Lower leg skin (tissue), 3 donors: ENCODE measurements around the gene VSIR.

Experiments used
- POLR2A ChIP-seq, 2 donors: fragments of 450-650 bp; IDR thresholded peaks; one replicate each; pipeline ENCODE4 v1.6.1; 2016 to 2017; ENCODE audit warnings: antibody characterized with exemption in 2 of 2, mild to moderate bottlenecking in 1 of 2, moderate library complexity in 1 of 2
- TF ChIP-seq, protein P1 (sequence below), 3 donors: fragments of 450-650 bp; IDR thresholded peaks; one replicate each; pipeline ENCODE4 v1.5.1; 2016; ENCODE audit warnings: antibody characterized with exemption in 3 of 3, mild to moderate bottlenecking in 3 of 3, moderate library complexity in 2 of 3

DNA sequence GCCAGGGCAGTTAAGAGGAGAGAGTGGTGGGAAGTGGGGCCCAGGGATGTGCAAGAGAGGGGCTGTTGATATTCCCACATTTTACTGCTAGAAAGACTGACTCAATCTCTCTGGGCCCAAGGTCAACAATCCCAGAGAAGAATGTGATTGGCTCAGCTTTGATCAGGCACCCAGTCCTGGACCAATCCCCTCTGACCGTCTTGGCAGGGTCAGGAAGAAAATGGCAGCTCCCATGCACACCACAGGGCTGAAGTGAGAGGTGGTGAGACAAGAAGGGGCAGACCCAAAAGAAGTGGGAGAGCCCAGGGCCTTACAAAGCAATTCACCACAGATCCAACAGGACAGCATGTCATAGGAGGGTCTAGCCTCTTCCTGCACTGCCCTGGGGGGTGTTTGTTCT is 50.5 kb downstream of the VSIR start:
- TF ChIP-seq POLR2A (IDR thresholded peaks at IDR 0.05) = no peak
- TF ChIP-seq, protein P1, sequence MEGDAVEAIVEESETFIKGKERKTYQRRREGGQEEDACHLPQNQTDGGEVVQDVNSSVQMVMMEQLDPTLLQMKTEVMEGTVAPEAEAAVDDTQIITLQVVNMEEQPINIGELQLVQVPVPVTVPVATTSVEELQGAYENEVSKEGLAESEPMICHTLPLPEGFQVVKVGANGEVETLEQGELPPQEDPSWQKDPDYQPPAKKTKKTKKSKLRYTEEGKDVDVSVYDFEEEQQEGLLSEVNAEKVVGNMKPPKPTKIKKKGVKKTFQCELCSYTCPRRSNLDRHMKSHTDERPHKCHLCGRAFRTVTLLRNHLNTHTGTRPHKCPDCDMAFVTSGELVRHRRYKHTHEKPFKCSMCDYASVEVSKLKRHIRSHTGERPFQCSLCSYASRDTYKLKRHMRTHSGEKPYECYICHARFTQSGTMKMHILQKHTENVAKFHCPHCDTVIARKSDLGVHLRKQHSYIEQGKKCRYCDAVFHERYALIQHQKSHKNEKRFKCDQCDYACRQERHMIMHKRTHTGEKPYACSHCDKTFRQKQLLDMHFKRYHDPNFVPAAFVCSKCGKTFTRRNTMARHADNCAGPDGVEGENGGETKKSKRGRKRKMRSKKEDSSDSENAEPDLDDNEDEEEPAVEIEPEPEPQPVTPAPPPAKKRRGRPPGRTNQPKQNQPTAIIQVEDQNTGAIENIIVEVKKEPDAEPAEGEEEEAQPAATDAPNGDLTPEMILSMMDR (IDR thresholded peaks at IDR 0.05) = no peak
